K562 (cell line): ENCODE results near the gene MT1M.

Experiments
- ADNP ChIP-seq: fragments of 200-800 bp; sonication (Bioruptor generic); IDR thresholded peaks from 2 replicates; pipeline ENCODE4 v1.6.1; 2016; ENCODE audit warnings: missing genetic modification characterization, missing compliant biosample characterization
- ATF7 ChIP-seq: fragments of 450-650 bp; IDR thresholded peaks from 2 replicates; pipeline ENCODE4 v1.7.1; 2014; ENCODE audit warnings: mild to moderate bottlenecking, moderate library complexity
- CTCF ChIP-seq, 3 experiments: IDR thresholded peaks in 2 of 3; conservative IDR thresholded peaks in 1 of 3; 2 replicates each; pipeline ENCODE4 v1.5.1; 2011 to 2012; ENCODE audit warnings: low read length in 3 of 3, mild to moderate bottlenecking in 3 of 3, control low read depth in 2 of 3, improper control_type of control experiment in 1 of 3, inconsistent platforms in 1 of 3, low read depth in 1 of 3, mixed read lengths in 1 of 3, moderate library complexity in 1 of 3; ENCODE audit not compliant: insufficient read depth in 2 of 3
- DIDO1 ChIP-seq: fragments of 450-650 bp; IDR thresholded peaks from 2 replicates; pipeline ENCODE4 v1.6.1; 2016; ENCODE audit warnings: low read depth, missing biosample characterization, missing genetic modification characterization

- TF ChIP-seq ADNP (no peak), DIDO1 (tag) (no peak), ATF7 (no peak), CTCF (IDR thresholded peaks at IDR 0.05 in 2 of 3, conservative IDR thresholded peaks at IDR 0.05 in 1 of 3; ENCODE audit: insufficient read depth in 2 of 3, low read depth in 1 of 3, low read length in 3 of 3) (no peak)
Measured at GRCh38 chr16:56657555-56658326, 25.3 kb downstream of the MT1M start, which contains the start of gene MT1F.
